ENCODE data around the gene CACHD1.

CACHD1 gene

GRCh38 chr1:64498325-64498724, 28.4 kb downstream of the CACHD1 start:
- H3K27ac ChIP-seq (ENCODE audit: low read depth, low read length) = no peak overlapping the region
- no peak overlapping the region for H4K8ac ChIP-seq (ENCODE audit: low read depth, low read length)
- H3K9ac ChIP-seq (ENCODE audit: low read length) = no peak overlapping the region
- H2BK5ac ChIP-seq (ENCODE audit: low read depth, low read length, poor library complexity) = no peak overlapping the region
- no peak for DNase-seq
- H3K4ac ChIP-seq (ENCODE audit: low read depth, low read length) = no peak overlapping the region
- no peak overlapping the region for H2BK120ac ChIP-seq (ENCODE audit: insufficient read depth, low read length, poor library complexity)
- no peak overlapping the region for H4K91ac ChIP-seq (ENCODE audit: low read depth, low read length)
- H4K12ac ChIP-seq (ENCODE audit: low read depth, low read length) = no peak overlapping the region
- WGBS (ENCODE audit: extremely low coverage, insufficient coverage, insufficient read length) = no CpG with 5 or more reads among the region's 4 CpGs
- H2AK5ac ChIP-seq (ENCODE audit: low read length) = no peak overlapping the region
- no peak overlapping the region for H3K4me2 ChIP-seq (ENCODE audit: low read length)
- H2AFZ ChIP-seq (ENCODE audit: insufficient read depth, low read length, poor library complexity) = no peak overlapping the region
- no peaks in the 10 kb centered on the region for H3K36me3 ChIP-seq (ENCODE audit: control insufficient read depth in 1 of 2, insufficient read depth in 2 of 2, low read length in 2 of 2)
- no peak overlapping the region for H3K14ac ChIP-seq (ENCODE audit: low read length)
- peaks cover 1% of the 10 kb centered on the region for H3K9me3 ChIP-seq (ENCODE audit: insufficient read depth, low read depth, low read length)
- H3K79me2 ChIP-seq (ENCODE audit: control insufficient read depth, insufficient read depth, low read length, poor library complexity) = no peaks in the 10 kb centered on the region
- H3K79me1 ChIP-seq (ENCODE audit: low read length) = no peaks in the 10 kb centered on the region
- H3K18ac ChIP-seq (ENCODE audit: low read length) = no peak overlapping the region
- H3K23ac ChIP-seq (ENCODE audit: low read length) = no peak overlapping the region
- H3K27me3 ChIP-seq (ENCODE audit: insufficient read depth, low read length) = no peaks in the 10 kb centered on the region
- H2BK12ac ChIP-seq (ENCODE audit: low read length) = no peak overlapping the region
- no peak overlapping the region for H3K4me3 ChIP-seq (ENCODE audit: low read depth, low read length)
- no peaks in the 10 kb centered on the region for H3K4me1 ChIP-seq (ENCODE audit: control insufficient read depth in 1 of 2, insufficient read depth in 2 of 2, low read length in 2 of 2)

- Histone ChIP-seq H3K18ac (ENCODE audit: low read length) (no peak overlapping the region), H3K36me3 (ENCODE audit: control insufficient read depth in 1 of 2, insufficient read depth in 2 of 2, low read length in 2 of 2) (no peaks in the 10 kb centered on the region), H3K79me1 (ENCODE audit: low read length) (no peaks in the 10 kb centered on the region), H4K91ac (ENCODE audit: low read depth, low read length) (no peak overlapping the region), H2BK120ac (ENCODE audit: insufficient read depth, low read length, poor library complexity) (no peak overlapping the region), H3K23ac (ENCODE audit: low read length) (no peak overlapping the region), H3K4me2 (ENCODE audit: low read length) (no peak overlapping the region), H2AK5ac (ENCODE audit: low read length) (no peak overlapping the region), H3K9ac (ENCODE audit: low read length) (no peak overlapping the region), H3K4me1 (ENCODE audit: control insufficient read depth in 1 of 2, insufficient read depth in 2 of 2, low read length in 2 of 2) (no peaks in the 10 kb centered on the region), H4K8ac (ENCODE audit: low read depth, low read length) (no peak overlapping the region), H2BK12ac (ENCODE audit: low read length) (no peak overlapping the region), H4K12ac (ENCODE audit: low read depth, low read length) (no peak overlapping the region), H3K4ac (ENCODE audit: low read depth, low read length) (no peak overlapping the region), H2AFZ (ENCODE audit: insufficient read depth, low read length, poor library complexity) (no peak overlapping the region), H3K9me3 (ENCODE audit: insufficient read depth, low read depth, low read length) (peaks cover 1% of the 10 kb centered on the region), H3K27me3 (ENCODE audit: insufficient read depth, low read length) (no peaks in the 10 kb centered on the region), H3K14ac (ENCODE audit: low read length) (no peak overlapping the region), H3K4me3 (ENCODE audit: low read depth, low read length) (no peak overlapping the region), H3K27ac (ENCODE audit: low read depth, low read length) (no peak overlapping the region), H2BK5ac (ENCODE audit: low read depth, low read length, poor library complexity) (no peak overlapping the region), H3K79me2 (ENCODE audit: control insufficient read depth, insufficient read depth, low read length, poor library complexity) (no peaks in the 10 kb centered on the region)
- no CpG with 5 or more reads among the region's 6 CpGs for WGBS (ENCODE audit: extremely low coverage, insufficient coverage, insufficient read length)
- DNase-seq = peak in 1 of 2 donors; percentile 55
These were observed 29.1 kb downstream of the CACHD1 start for GRCh38 chr1:64499011-64499410.

- H4K91ac ChIP-seq (ENCODE audit: low read depth, low read length) = no peak overlapping the region
- H3K27me3 ChIP-seq (ENCODE audit: insufficient read depth, low read length) = no peaks in the 10 kb centered on the region
- H2BK5ac ChIP-seq (ENCODE audit: low read depth, low read length, poor library complexity) = no peak overlapping the region
- H2BK12ac ChIP-seq (ENCODE audit: low read length) = no peak overlapping the region
- H3K4me2 ChIP-seq (ENCODE audit: low read length) = no peak overlapping the region
- H3K4ac ChIP-seq (ENCODE audit: low read depth, low read length) = no peak overlapping the region
- H3K9ac ChIP-seq (ENCODE audit: low read length) = no peak overlapping the region
- no peaks in the 10 kb centered on the region for H3K79me1 ChIP-seq (ENCODE audit: low read length)
- H4K8ac ChIP-seq (ENCODE audit: low read depth, low read length) = no peak overlapping the region
- no peak overlapping the region for H3K23ac ChIP-seq (ENCODE audit: low read length)
- H3K9me3 ChIP-seq (ENCODE audit: insufficient read depth, low read depth, low read length) = peaks cover 1% of the 10 kb centered on the region
- H3K4me3 ChIP-seq (ENCODE audit: low read depth, low read length) = no peak overlapping the region
- H2BK120ac ChIP-seq (ENCODE audit: insufficient read depth, low read length, poor library complexity) = no peak overlapping the region
- no peak overlapping the region for H3K18ac ChIP-seq (ENCODE audit: low read length)
- peak; percentile 58 to 69 for DNase-seq
- H4K12ac ChIP-seq (ENCODE audit: low read depth, low read length) = no peak overlapping the region
- no CpG with 5 or more reads among the region's 1 CpG for WGBS (ENCODE audit: extremely low coverage, insufficient coverage, insufficient read length)
- no peak overlapping the region for H2AK5ac ChIP-seq (ENCODE audit: low read length)
- no peaks in the 10 kb centered on the region for H3K4me1 ChIP-seq (ENCODE audit: control insufficient read depth in 1 of 2, insufficient read depth in 2 of 2, low read length in 2 of 2)
- no peak overlapping the region for H2AFZ ChIP-seq (ENCODE audit: insufficient read depth, low read length, poor library complexity)
- H3K27ac ChIP-seq (ENCODE audit: low read depth, low read length) = no peak overlapping the region
- no peak overlapping the region for H3K14ac ChIP-seq (ENCODE audit: low read length)
- H3K79me2 ChIP-seq (ENCODE audit: control insufficient read depth, insufficient read depth, low read length, poor library complexity) = no peaks in the 10 kb centered on the region
- H3K36me3 ChIP-seq (ENCODE audit: control insufficient read depth in 1 of 2, insufficient read depth in 2 of 2, low read length in 2 of 2) = no peaks in the 10 kb centered on the region
These were observed 30.0 kb downstream of the CACHD1 start for GRCh38 chr1:64499966-64500365.

GRCh38 chr1:64502083-64502482, 32.2 kb downstream of the CACHD1 start:
- no peak overlapping the region for H4K91ac ChIP-seq (ENCODE audit: low read depth, low read length)
- no peak overlapping the region for H2BK12ac ChIP-seq (ENCODE audit: low read length)
- no peak overlapping the region for H3K4me3 ChIP-seq (ENCODE audit: low read depth, low read length)
- no peak overlapping the region for H3K4me2 ChIP-seq (ENCODE audit: low read length)
- peaks cover 3 to 5% of the 10 kb centered on the region in 2 experiments for H3K4me1 ChIP-seq (ENCODE audit: control insufficient read depth in 1 of 2, insufficient read depth in 2 of 2, low read length in 2 of 2)
- H3K27me3 ChIP-seq (ENCODE audit: insufficient read depth, low read length) = peaks cover 2% of the 10 kb centered on the region
- H3K36me3 ChIP-seq (ENCODE audit: control insufficient read depth in 1 of 2, insufficient read depth in 2 of 2, low read length in 2 of 2) = no peaks in the 10 kb centered on the region
- H3K79me2 ChIP-seq (ENCODE audit: control insufficient read depth, insufficient read depth, low read length, poor library complexity) = no peaks in the 10 kb centered on the region
- WGBS (ENCODE audit: extremely low coverage, insufficient coverage, insufficient read length) = no CpG with 5 or more reads among the region's 1 CpG
- no peak for DNase-seq
- no peak overlapping the region for H3K18ac ChIP-seq (ENCODE audit: low read length)
- no peak overlapping the region for H2BK5ac ChIP-seq (ENCODE audit: low read depth, low read length, poor library complexity)
- no peak overlapping the region for H2AFZ ChIP-seq (ENCODE audit: insufficient read depth, low read length, poor library complexity)
- no peak overlapping the region for H3K23ac ChIP-seq (ENCODE audit: low read length)
- H4K8ac ChIP-seq (ENCODE audit: low read depth, low read length) = no peak overlapping the region
- H3K27ac ChIP-seq (ENCODE audit: low read depth, low read length) = no peak overlapping the region
- no peak overlapping the region for H3K14ac ChIP-seq (ENCODE audit: low read length)
- H3K79me1 ChIP-seq (ENCODE audit: low read length) = no peaks in the 10 kb centered on the region
- no peak overlapping the region for H2BK120ac ChIP-seq (ENCODE audit: insufficient read depth, low read length, poor library complexity)
- no peak overlapping the region for H4K12ac ChIP-seq (ENCODE audit: low read depth, low read length)
- no peak overlapping the region for H2AK5ac ChIP-seq (ENCODE audit: low read length)
- no peak overlapping the region for H3K9ac ChIP-seq (ENCODE audit: low read length)
- H3K4ac ChIP-seq (ENCODE audit: low read depth, low read length) = no peak overlapping the region
- peaks cover 1% of the 10 kb centered on the region for H3K9me3 ChIP-seq (ENCODE audit: insufficient read depth, low read depth, low read length)

Data from trophoblast cell (in vitro differentiated cells and primary cell).